Hematopoietic multipotent progenitor cell (in vitro differentiated cells): ENCODE measurements around the gene CD40. TPM values are rescaled to one million over a fixed set of nuclear protein-coding genes. Genes with fewer than 3 reads are reported as not detected.

Experiments
- DNase-seq, 3 donors: peaks; one replicate each; pipeline ENCODE4 v3.0.0-alpha.2; 2011 to 2015; ENCODE audit warnings: low read depth in 2 of 3, low spot score in 2 of 3
- total RNA-seq: library from RNA; depleted of rRNA; stranded (reverse); fragments of >200 nt; gene quantifications from one replicate; pipeline ENCODE4 v1.2.3, GENCODE V29; 2012

Gene CD40
- total RNA-seq, 1 donor: 4.6 TPM

GRCh38 chr20:46121184-46121930 lies 3.2 kb downstream of the CD40 start:
- DNase-seq: no peak

- no peak for DNase-seq
Observed at GRCh38 chr20:46122071-46122470, 4.0 kb downstream of the CD40 start.

- no peak for DNase-seq
Observed at GRCh38 chr20:46122516-46123481, 4.7 kb downstream of the CD40 start.

- no peak for DNase-seq
Observed at GRCh38 chr20:46123482-46124245, 5.5 kb downstream of the CD40 start.

GRCh38 chr20:46126440-46127056 lies 8.4 kb downstream of the CD40 start:
- DNase-seq: no peak

- no peak for DNase-seq
Observed at GRCh38 chr20:46127396-46128010, 9.4 kb downstream of the CD40 start.

- DNase-seq: peak in 1 of 3 donors; percentile 7
Observed at GRCh38 chr20:46128310-46129151, 10.4 kb downstream of the CD40 start.

GRCh38 chr20:46129955-46130481 lies 11.9 kb downstream of the CD40 start:
- no peak for DNase-seq

GRCh38 chr20:46130534-46130933 lies 12.4 kb downstream of the CD40 start:
- no peak for DNase-seq

- DNase-seq: no peak
Observed at GRCh38 chr20:46131396-46131795, 13.3 kb downstream of the CD40 start.

- DNase-seq: peak in 2 of 3 donors; percentile 62 to 75
Observed at GRCh38 chr20:46132705-46133120, 14.6 kb downstream of the CD40 start.

- no peak for DNase-seq
Observed at GRCh38 chr20:46133886-46134654, 16.0 kb downstream of the CD40 start.

- DNase-seq: no peak
Observed at GRCh38 chr20:46134716-46135115, 16.6 kb downstream of the CD40 start.

- no peak for DNase-seq
Observed at GRCh38 chr20:46135856-46136633, 17.9 kb downstream of the CD40 start.

- no peak for DNase-seq
Observed at GRCh38 chr20:46137816-46138215, 19.7 kb downstream of the CD40 start.

GRCh38 chr20:46139266-46139889 lies 21.3 kb downstream of the CD40 start:
- DNase-seq: no peak
